SK-N-MC (cell line): Measurements from ENCODE around the gene TCF7L1.

Experiments
- DNase-seq: peaks from one replicate; pipeline ENCODE4 v3.0.0-alpha.2; 2011; ENCODE audit warnings: low read depth, low spot score
- H3K27ac ChIP-seq: fragments of 200-600 bp; sonication (generic); 2 replicates; pipeline ENCODE4 v1.5.1; 2016; ENCODE audit warnings: mixed run types
- H3K36me3 ChIP-seq: fragments of 200-600 bp; sonication (generic); 2 replicates; pipeline ENCODE4 v1.6.1; 2017; ENCODE audit warnings: antibody characterized with exemption, low read length, mixed read lengths; ENCODE audit not compliant: insufficient read depth
- H3K4me3 ChIP-seq: fragments of 200-600 bp; sonication (generic); 2 replicates; pipeline ENCODE4 v1.5.1; 2016
- H3K9ac ChIP-seq: fragments of 200-600 bp; sonication (generic); 2 replicates; pipeline ENCODE4 v1.8.0; 2017; ENCODE audit warnings: mixed run types, mixed read lengths; ENCODE audit not compliant: insufficient read length
- H3K9me3 ChIP-seq: fragments of 200-600 bp; sonication (generic); 2 replicates; pipeline ENCODE4 v1.6.1; 2017; ENCODE audit warnings: low read depth, mild to moderate bottlenecking, antibody characterized with exemption, low read length, moderate library complexity, mixed read lengths
- EZH2 ChIP-seq: fragments of 200-600 bp; sonication (generic); IDR thresholded peaks from one replicate; pipeline ENCODE4 v1.6.1; 2017; ENCODE audit warnings: antibody characterized with exemption
- FOXP2 ChIP-seq: optimal IDR thresholded peaks from 2 replicates; pipeline ENCODE3; 2011; ENCODE audit warnings: mild to moderate bottlenecking, moderate library complexity; ENCODE audit not compliant: insufficient read depth; ENCODE audit errors: extremely low read length, control extremely low read depth
- POLR2AphosphoS5 ChIP-seq: IDR thresholded peaks from 2 replicates; pipeline ENCODE4 v1.6.1; 2012; ENCODE audit warnings: mild to moderate bottlenecking, low read depth, low read length, borderline replicate concordance

TCF7L1 gene

GRCh38 chr2:85248773-85249509 lies 115.7 kb downstream of the TCF7L1 start:
- DNase-seq: no peak

GRCh38 chr2:85250045-85250444 lies 116.9 kb downstream of the TCF7L1 start:
- Histone ChIP-seq H3K9ac (no peak overlapping the region), H3K9me3 (no peaks in the 10 kb centered on the region), H3K4me3 (no peak overlapping the region), H3K36me3 (no peaks in the 10 kb centered on the region), H3K27ac (peak overlapping the region; percentile 95)
- no peak for DNase-seq
- TF ChIP-seq EZH2 (no peak), POLR2AphosphoS5 (no peak), FOXP2 (no peak)

More at GRCh38 chr2:85248773-85249509, 115.7 kb downstream of the TCF7L1 start:
- peak overlapping the region; percentile 95 for H3K27ac ChIP-seq
- H3K9me3 ChIP-seq: no peaks in the 10 kb centered on the region
- TF ChIP-seq FOXP2 (peak; percentile 56), EZH2 (no peak)
- H3K4me3 ChIP-seq: peak overlapping the region; percentile 65
- H3K9ac ChIP-seq: peak overlapping the region; percentile 26
- H3K36me3 ChIP-seq: no peaks in the 10 kb centered on the region

- no peak for TF ChIP-seq EZH2
- no peak for TF ChIP-seq FOXP2
- TF ChIP-seq POLR2AphosphoS5: no peak
- no peaks in the 10 kb centered on the region for H3K36me3 ChIP-seq
- peak overlapping the region; percentile 35; the same call in 1 of the 2 replicates for H3K27ac ChIP-seq
- no peak for DNase-seq
- H3K4me3 ChIP-seq: no peak overlapping the region
- no peak overlapping the region for H3K9ac ChIP-seq
- H3K9me3 ChIP-seq: no peaks in the 10 kb centered on the region
Observed at GRCh38 chr2:85251070-85251616, 118.0 kb downstream of the TCF7L1 start.

GRCh38 chr2:85253890-85254289 lies 120.7 kb downstream of the TCF7L1 start:
- no peak overlapping the region for H3K4me3 ChIP-seq
- H3K9ac ChIP-seq: no peak overlapping the region
- no peak for TF ChIP-seq POLR2AphosphoS5
- no peak for TF ChIP-seq EZH2
- no peak for TF ChIP-seq FOXP2
- no peak for DNase-seq
- H3K9me3 ChIP-seq: no peaks in the 10 kb centered on the region
- no peaks in the 10 kb centered on the region for H3K36me3 ChIP-seq
- H3K27ac ChIP-seq: peak overlapping the region; percentile 77

- H3K36me3 ChIP-seq: no peaks in the 10 kb centered on the region
- no peaks in the 10 kb centered on the region for H3K9me3 ChIP-seq
- no peak for DNase-seq
- no peak overlapping the region for H3K9ac ChIP-seq
- TF ChIP-seq EZH2 (no peak), FOXP2 (peak; percentile 37)
- H3K4me3 ChIP-seq: peak overlapping the region; percentile 31
- H3K27ac ChIP-seq: peak overlapping the region; percentile 77
Observed at GRCh38 chr2:85254540-85255300, 121.5 kb downstream of the TCF7L1 start.

GRCh38 chr2:85255456-85255812 lies 122.2 kb downstream of the TCF7L1 start:
- Histone ChIP-seq H3K4me3 (peak overlapping the region; percentile 31; the same call in 1 of the 2 replicates), H3K27ac (0 out of 2 replicates have a peak overlapping the region, but pooled peaks have one; percentile 12), H3K9me3 (no peaks in the 10 kb centered on the region), H3K36me3 (no peaks in the 10 kb centered on the region), H3K9ac (peak overlapping the region; percentile 4)
- TF ChIP-seq EZH2 (no peak), FOXP2 (no peak)
- DNase-seq: no peak

GRCh38 chr2:85255813-85256594 lies 122.8 kb downstream of the TCF7L1 start:
- Histone ChIP-seq H3K4me3 (peak overlapping the region; percentile 31), H3K36me3 (no peaks in the 10 kb centered on the region), H3K9ac (peak overlapping the region; percentile 31), H3K9me3 (no peaks in the 10 kb centered on the region), H3K27ac (peak overlapping the region; percentile 45; the same call in 1 of the 2 replicates)
- DNase-seq: no peak
- TF ChIP-seq EZH2 (no peak), POLR2AphosphoS5 (no peak), FOXP2 (no peak)

GRCh38 chr2:85257359-85257969 lies 124.3 kb downstream of the TCF7L1 start:
- H3K27ac ChIP-seq: peak overlapping the region; percentile 95
- no peaks in the 10 kb centered on the region for H3K9me3 ChIP-seq
- no peaks in the 10 kb centered on the region for H3K36me3 ChIP-seq
- H3K9ac ChIP-seq: no peak overlapping the region
- TF ChIP-seq EZH2 (no peak), FOXP2 (no peak), POLR2AphosphoS5 (no peak)
- no peak for DNase-seq
- H3K4me3 ChIP-seq: no peak overlapping the region
